RCC 7860 (cell line): ENCODE data around the gene RPRD1B.
"Not testable (repeated sequence)": the region's sequence is repeated elsewhere in the genome, so short reads cannot be mapped to it uniquely, and the experiment has no call there.

ENCODE experiments used
- DNase-seq: peaks from one replicate; pipeline ENCODE4 v3.0.0-alpha.2; 2015; ENCODE audit warnings: low spot score
- FAIRE-seq: peaks from 2 replicates; lab custom pipeline; 2012; peaks lifted over from hg19 to GRCh38; lab: Jason Lieb, UNC

RPRD1B gene

GRCh38 chr20:38095017-38095686 is 61.6 kb downstream of the RPRD1B start:
- DNase-seq (no peak), FAIRE-seq (no peak)

- FAIRE-seq (no peak), DNase-seq (no peak)
Measured at GRCh38 chr20:38098952-38099351, 65.4 kb downstream of the RPRD1B start.

GRCh38 chr20:38102206-38102605 is 68.7 kb downstream of the RPRD1B start:
- not testable (repeated sequence) for DNase-seq
- peak; percentile 18 for FAIRE-seq

GRCh38 chr20:38104285-38104684 is 70.7 kb downstream of the RPRD1B start:
- no peak for DNase-seq
- FAIRE-seq: no peak

GRCh38 chr20:38106461-38106860 is 72.9 kb downstream of the RPRD1B start:
- FAIRE-seq (no peak), DNase-seq (no peak)

- DNase-seq, FAIRE-seq: not testable (repeated sequence)
Measured at GRCh38 chr20:38107386-38107785, 73.8 kb downstream of the RPRD1B start.

- not testable (repeated sequence) for DNase-seq, FAIRE-seq
Measured at GRCh38 chr20:38107916-38108315, 74.4 kb downstream of the RPRD1B start.

GRCh38 chr20:38108438-38108985 is 75.0 kb downstream of the RPRD1B start:
- FAIRE-seq (no peak), DNase-seq (no peak)

- FAIRE-seq: no peak
- DNase-seq: no peak
Measured at GRCh38 chr20:38108986-38109541, 75.5 kb downstream of the RPRD1B start.

GRCh38 chr20:38109591-38110524 is 76.3 kb downstream of the RPRD1B start:
- DNase-seq: peak; percentile 98
- peak; percentile 89 for FAIRE-seq

GRCh38 chr20:38110525-38111178 is 77.1 kb downstream of the RPRD1B start:
- FAIRE-seq (no peak), DNase-seq (no peak)

- DNase-seq: no peak
- no peak for FAIRE-seq
Measured at GRCh38 chr20:38111366-38112232, 78.1 kb downstream of the RPRD1B start.

GRCh38 chr20:38112261-38112929 is 78.8 kb downstream of the RPRD1B start:
- no peak for DNase-seq
- FAIRE-seq: no peak

GRCh38 chr20:38112930-38113294 is 79.4 kb downstream of the RPRD1B start:
- FAIRE-seq: no peak
- DNase-seq: no peak

GRCh38 chr20:38113401-38114325 is 80.1 kb downstream of the RPRD1B start:
- FAIRE-seq (no peak), DNase-seq (no peak)

GRCh38 chr20:38114353-38114791 is 80.8 kb downstream of the RPRD1B start:
- peak; percentile 43 for DNase-seq
- no peak for FAIRE-seq

GRCh38 chr20:38115205-38115604 is 81.7 kb downstream of the RPRD1B start:
- DNase-seq: peak; percentile 54
- FAIRE-seq: peak; percentile 60

GRCh38 chr20:38115896-38116295 is 82.3 kb downstream of the RPRD1B start:
- DNase-seq: no peak
- peak; percentile 16 for FAIRE-seq
